ENCODE results near the gene POU2F1. TPM values are rescaled to one million over a fixed set of nuclear protein-coding genes. Genes with fewer than 3 reads are reported as not detected.

The POU2F1 gene
- total and polyA plus RNA-seq, 2 donors (not counting 3 experiments of a cell fraction or from before 2014, with no cell fraction given): 6.0 to 12.9 TPM

GRCh38 chr1:167456524-167456923, 235.8 kb downstream of the POU2F1 start:
- DNase-seq (ENCODE audit: low read depth, low spot score) (no peak), FAIRE-seq (no peak)
- no peak overlapping the region for H2AFZ ChIP-seq (ENCODE audit: low read depth, low read length)
- POLR2A ChIA-PET: no interaction called here
- no peaks in the 10 kb centered on the region for H3K36me3 ChIP-seq (ENCODE audit: control insufficient read depth in 2 of 2, extremely low read depth in 1 of 2, insufficient read depth in 2 of 2, low read length in 2 of 2)
- no peaks in the 10 kb centered on the region for H3K79me2 ChIP-seq (ENCODE audit: control insufficient read depth, insufficient read depth, low read length)
- H3K4me2 ChIP-seq (ENCODE audit: insufficient read depth, low read length): no peak overlapping the region
- BruUV-seq (replicated peaks): no TSS peak
- H3K27me3 ChIP-seq (ENCODE audit: control insufficient read depth in 2 of 2, insufficient read depth in 2 of 2, low read length in 2 of 2): peaks cover 4 to 14% of the 10 kb centered on the region in 2 experiments
- CTCF ChIA-PET: interaction anchor here (1.1 to 1.7 kb wide), 5 partner anchors 13 to 236 kb away, joined by 3 to 9 read pairs (median 4); partner anchors contain the start of gene POU2F1
- peaks cover 5% of the 10 kb centered on the region for H3K4me1 ChIP-seq (ENCODE audit: control insufficient read depth, extremely low read depth, insufficient read depth, low read length)
- dilution Hi-C loops (cut with MboI; ENCODE audit: extremely low pct_ligation_motif_present, low sequenced_read_pairs): no loop called here
- no peaks in the 10 kb centered on the region for H4K20me1 ChIP-seq (replicated peaks; ENCODE audit: control insufficient read depth, extremely low read depth, insufficient read depth, low read length)
- H3K9me1 ChIP-seq (replicated peaks; ENCODE audit: control insufficient read depth, extremely low read depth, insufficient read depth, low read length): no peaks in the 10 kb centered on the region
- no peak overlapping the region for H3K9ac ChIP-seq (replicated peaks; ENCODE audit: extremely low read depth, insufficient read depth, low read length)
- intact Hi-C loops (cut with micrococcal nuclease): no loop called here
- no peak overlapping the region for H3K4me3 ChIP-seq (replicated peaks in 1 of 3; ENCODE audit: insufficient read depth in 1 of 3, low read depth in 1 of 3, low read length in 3 of 3)
- TF ChIP-seq MYC (IDR thresholded peaks at IDR 0.05; ENCODE audit: low read depth, low read length) (no peak), EZH2 (IDR thresholded peaks at IDR 0.05; ENCODE audit: borderline replicate concordance, low read depth, low read length, severe bottlenecking) (no peak), FOS (IDR thresholded peaks at IDR 0.05; ENCODE audit: borderline replicate concordance, insufficient read depth, low read length) (no peak), POLR2AphosphoS5 (IDR thresholded peaks at IDR 0.05; ENCODE audit: insufficient read depth, low read depth, low read length) (no peak), POLR2A (IDR thresholded peaks at IDR 0.05; ENCODE audit: low read depth, low read length) (no peak), JUN (IDR thresholded peaks at IDR 0.05; ENCODE audit: borderline replicate concordance, insufficient read depth, insufficient read length, low read depth) (no peak), GATA2 (IDR thresholded peaks at IDR 0.05; ENCODE audit: insufficient read depth, insufficient read length, low read depth, low read length) (no peak)
- TF ChIP-seq, protein P1, sequence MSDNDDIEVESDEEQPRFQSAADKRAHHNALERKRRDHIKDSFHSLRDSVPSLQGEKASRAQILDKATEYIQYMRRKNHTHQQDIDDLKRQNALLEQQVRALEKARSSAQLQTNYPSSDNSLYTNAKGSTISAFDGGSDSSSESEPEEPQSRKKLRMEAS (IDR thresholded peaks at IDR 0.05; ENCODE audit: insufficient read depth, insufficient read length): no peak
- TF ChIP-seq, protein P2, sequence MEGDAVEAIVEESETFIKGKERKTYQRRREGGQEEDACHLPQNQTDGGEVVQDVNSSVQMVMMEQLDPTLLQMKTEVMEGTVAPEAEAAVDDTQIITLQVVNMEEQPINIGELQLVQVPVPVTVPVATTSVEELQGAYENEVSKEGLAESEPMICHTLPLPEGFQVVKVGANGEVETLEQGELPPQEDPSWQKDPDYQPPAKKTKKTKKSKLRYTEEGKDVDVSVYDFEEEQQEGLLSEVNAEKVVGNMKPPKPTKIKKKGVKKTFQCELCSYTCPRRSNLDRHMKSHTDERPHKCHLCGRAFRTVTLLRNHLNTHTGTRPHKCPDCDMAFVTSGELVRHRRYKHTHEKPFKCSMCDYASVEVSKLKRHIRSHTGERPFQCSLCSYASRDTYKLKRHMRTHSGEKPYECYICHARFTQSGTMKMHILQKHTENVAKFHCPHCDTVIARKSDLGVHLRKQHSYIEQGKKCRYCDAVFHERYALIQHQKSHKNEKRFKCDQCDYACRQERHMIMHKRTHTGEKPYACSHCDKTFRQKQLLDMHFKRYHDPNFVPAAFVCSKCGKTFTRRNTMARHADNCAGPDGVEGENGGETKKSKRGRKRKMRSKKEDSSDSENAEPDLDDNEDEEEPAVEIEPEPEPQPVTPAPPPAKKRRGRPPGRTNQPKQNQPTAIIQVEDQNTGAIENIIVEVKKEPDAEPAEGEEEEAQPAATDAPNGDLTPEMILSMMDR (IDR thresholded peaks at IDR 0.05; ENCODE audit: extremely low read depth in 1 of 2, insufficient read depth in 1 of 2, low read depth in 1 of 2, low read length in 2 of 2): no peak
- no peak overlapping the region for H3K27ac ChIP-seq (ENCODE audit: insufficient read depth, low read depth, low read length)
- no peaks in the 10 kb centered on the region for H3K9me3 ChIP-seq (replicated peaks; ENCODE audit: control insufficient read depth, insufficient read depth, low read length)
